ENCODE data around the gene THY1. TPM values are rescaled to one million over a fixed set of nuclear protein-coding genes. Genes with fewer than 3 reads are reported as not detected.
"Not testable (repeated sequence)": the region's sequence is repeated elsewhere in the genome, so short reads cannot be mapped to it uniquely, and the experiment has no call there.

Gene THY1
- total and polyA plus RNA-seq, 2 experiments from 2014 or later = 2.1 to 7.5 TPM

DNA sequence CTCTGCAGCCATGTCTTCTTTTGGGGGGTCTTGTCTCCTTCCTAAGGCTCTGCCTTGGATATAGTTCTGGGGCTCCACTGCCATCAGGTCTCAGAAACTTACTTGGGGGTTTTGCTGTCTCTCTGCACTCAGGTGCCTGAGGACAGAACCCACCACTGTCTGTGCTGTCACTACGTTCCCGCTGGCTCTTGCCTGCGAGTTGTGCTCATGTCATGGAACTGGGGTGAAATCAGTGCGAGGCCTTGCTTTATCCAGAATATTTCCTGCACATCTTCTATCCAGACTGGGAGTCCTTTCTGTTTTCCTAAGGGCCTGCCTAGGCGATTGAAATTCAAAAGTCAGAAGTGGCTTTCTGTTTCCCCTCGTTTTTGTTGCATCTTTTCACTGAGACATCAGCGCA lies 34.9 kb downstream of the THY1 start:
- peaks cover 11% of the 10 kb centered on the region for H3K27me3 ChIP-seq
- TF ChIP-seq, protein P1, sequence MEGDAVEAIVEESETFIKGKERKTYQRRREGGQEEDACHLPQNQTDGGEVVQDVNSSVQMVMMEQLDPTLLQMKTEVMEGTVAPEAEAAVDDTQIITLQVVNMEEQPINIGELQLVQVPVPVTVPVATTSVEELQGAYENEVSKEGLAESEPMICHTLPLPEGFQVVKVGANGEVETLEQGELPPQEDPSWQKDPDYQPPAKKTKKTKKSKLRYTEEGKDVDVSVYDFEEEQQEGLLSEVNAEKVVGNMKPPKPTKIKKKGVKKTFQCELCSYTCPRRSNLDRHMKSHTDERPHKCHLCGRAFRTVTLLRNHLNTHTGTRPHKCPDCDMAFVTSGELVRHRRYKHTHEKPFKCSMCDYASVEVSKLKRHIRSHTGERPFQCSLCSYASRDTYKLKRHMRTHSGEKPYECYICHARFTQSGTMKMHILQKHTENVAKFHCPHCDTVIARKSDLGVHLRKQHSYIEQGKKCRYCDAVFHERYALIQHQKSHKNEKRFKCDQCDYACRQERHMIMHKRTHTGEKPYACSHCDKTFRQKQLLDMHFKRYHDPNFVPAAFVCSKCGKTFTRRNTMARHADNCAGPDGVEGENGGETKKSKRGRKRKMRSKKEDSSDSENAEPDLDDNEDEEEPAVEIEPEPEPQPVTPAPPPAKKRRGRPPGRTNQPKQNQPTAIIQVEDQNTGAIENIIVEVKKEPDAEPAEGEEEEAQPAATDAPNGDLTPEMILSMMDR (IDR thresholded peaks at IDR 0.05; ENCODE audit: low read depth, low read length) = no peak
- no peak overlapping the region for H3K4me3 ChIP-seq
- H3K4me1 ChIP-seq (ENCODE audit: low read depth) = no peaks in the 10 kb centered on the region
- no peaks in the 10 kb centered on the region for H3K36me3 ChIP-seq
- H3K9me3 ChIP-seq (ENCODE audit: low read depth) = no peaks in the 10 kb centered on the region
- no peak overlapping the region for H3K27ac ChIP-seq
- DNase-seq (ENCODE audit: low read depth in 1 of 2, low spot score in 1 of 2) = no peak

DNA sequence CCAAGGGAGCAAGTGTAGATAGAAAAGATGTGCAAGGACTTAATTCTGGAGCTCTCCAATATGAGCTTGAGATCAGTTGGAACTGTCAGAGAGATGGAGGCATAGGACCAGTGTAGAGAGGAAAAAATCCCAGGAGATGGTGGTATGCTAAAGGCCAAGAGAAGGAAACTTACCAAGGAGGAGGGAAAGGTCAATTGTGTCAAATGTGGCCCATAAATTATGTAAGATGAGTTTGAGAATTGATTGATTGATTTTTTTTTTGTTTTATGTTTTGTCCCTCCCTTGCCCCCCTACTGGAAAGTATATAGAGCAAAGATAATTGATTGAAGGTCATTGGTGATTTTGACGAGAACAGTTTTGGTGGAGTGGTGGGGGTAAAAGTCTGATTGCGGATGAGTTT lies 38.6 kb downstream of the THY1 start:
- Histone ChIP-seq H3K4me1 (ENCODE audit: low read depth) (peaks cover 13% of the 10 kb centered on the region), H3K27ac (no peak overlapping the region), H3K36me3 (no peaks in the 10 kb centered on the region), H3K4me3 (no peak overlapping the region), H3K9me3 (ENCODE audit: low read depth) (no peaks in the 10 kb centered on the region), H3K27me3 (peaks cover 12% of the 10 kb centered on the region)
- DNase-seq (ENCODE audit: low read depth in 1 of 2, low spot score in 1 of 2) = no peak
- TF ChIP-seq, protein P1 (IDR thresholded peaks at IDR 0.05; ENCODE audit: low read depth, low read length) = no peak

DNA sequence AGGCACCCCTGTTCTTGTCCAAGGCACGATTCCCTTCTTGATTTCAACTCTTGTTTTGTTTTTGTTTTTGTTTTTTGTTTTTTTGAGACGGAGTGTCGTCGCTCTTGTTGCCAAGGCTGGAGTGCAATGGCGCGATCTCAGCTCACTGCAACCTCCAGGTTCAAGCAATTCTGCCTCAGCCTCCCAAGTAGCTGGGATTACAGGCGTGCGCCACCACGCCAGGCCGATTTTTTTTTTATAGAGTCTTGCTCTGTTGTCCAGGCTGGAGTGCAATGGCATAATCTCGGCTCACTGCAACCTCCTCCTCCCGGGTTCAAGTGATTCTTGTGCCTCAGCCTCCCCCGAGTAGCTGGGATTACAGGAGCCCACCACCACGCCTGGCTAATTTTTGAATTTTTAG lies 40.5 kb downstream of the THY1 start:
- H3K4me1 ChIP-seq (ENCODE audit: low read depth) = peaks cover 29% of the 10 kb centered on the region
- H3K4me3 ChIP-seq; H3K9me3 ChIP-seq (ENCODE audit: low read depth); H3K27ac ChIP-seq; DNase-seq (ENCODE audit: low read depth in 1 of 2, low spot score in 1 of 2); H3K36me3 ChIP-seq: not testable (repeated sequence)
- peaks cover 12% of the 10 kb centered on the region for H3K27me3 ChIP-seq

DNA sequence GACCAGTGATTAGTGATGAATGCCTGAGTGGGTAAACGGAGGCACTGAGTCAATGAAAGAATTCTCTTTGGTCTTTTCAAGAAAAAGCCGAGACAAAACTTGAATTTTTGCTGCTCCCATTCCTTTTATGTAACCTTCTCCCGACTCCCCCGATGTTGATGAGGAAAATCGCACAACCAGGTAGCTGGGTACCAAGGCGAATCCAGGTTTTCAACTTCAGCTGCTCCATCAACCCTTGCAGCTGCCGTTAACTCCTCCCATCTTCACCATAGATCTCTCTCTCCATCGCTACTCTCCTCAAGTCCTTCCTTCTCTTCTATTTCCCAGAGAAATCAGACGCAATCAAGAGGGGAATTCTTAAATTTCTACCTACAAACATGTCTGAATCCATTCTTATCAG lies 40.9 kb downstream of the THY1 start:
- Histone ChIP-seq H3K9me3 (ENCODE audit: low read depth) (no peaks in the 10 kb centered on the region), H3K36me3 (no peaks in the 10 kb centered on the region), H3K4me1 (ENCODE audit: low read depth) (peaks cover 33% of the 10 kb centered on the region), H3K4me3 (peak overlapping the region; percentile 19), H3K27me3 (peaks cover 12% of the 10 kb centered on the region), H3K27ac (no peak overlapping the region)
- DNase-seq (ENCODE audit: low read depth in 1 of 2, low spot score in 1 of 2) = no peak
- TF ChIP-seq, protein P1 (IDR thresholded peaks at IDR 0.05; ENCODE audit: low read depth, low read length) = no peak

DNA sequence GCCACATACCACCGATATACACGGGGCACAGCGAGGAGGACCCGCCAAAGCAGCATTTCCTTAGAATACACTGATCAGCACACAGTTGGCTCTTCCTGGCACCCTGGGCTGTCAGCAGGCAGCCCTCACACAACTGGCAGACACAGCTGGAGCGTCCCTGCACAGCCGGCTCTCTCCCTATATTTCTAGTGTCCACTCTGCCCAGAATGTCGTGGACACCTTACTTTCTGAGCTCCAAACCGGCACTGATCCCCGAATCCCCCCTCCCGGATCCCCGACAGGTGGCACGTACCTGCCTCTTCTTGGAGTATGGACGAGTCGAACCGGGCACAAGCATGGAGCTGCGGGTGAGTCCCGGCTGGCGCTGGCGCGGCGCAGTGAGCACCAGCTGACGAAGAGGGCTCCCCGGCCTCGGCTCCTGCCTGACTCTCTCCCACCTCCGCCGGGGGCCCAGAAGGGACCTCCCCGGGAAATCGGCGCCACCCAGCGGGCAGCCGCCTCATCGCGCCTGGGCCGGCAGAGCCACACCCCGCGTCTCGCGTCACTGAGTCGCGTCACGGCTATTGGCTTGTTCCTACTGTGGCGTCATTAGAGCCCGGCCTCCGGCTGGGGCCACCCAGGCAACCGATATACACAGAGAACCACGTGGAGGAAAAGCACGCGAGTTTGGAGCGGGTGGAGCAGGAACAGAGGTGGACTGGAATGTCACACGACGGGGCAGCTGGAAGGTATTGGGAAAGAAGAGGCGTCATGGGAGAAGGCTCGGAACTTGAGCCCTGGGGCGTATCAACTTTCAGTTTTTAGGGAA lies 41.6 kb downstream of the THY1 start, which contains the start of gene USP2:
Gene USP2, minus strand, starts transcription at position 510 of the 808 bp plus-strand sequence. CDS start 8,210 bp downstream, outside the sequence.
- DNase-seq (ENCODE audit: low read depth in 1 of 2, low spot score in 1 of 2) = peak; percentile 97 to 99
- Histone ChIP-seq H3K9me3 (ENCODE audit: low read depth) (no peaks in the 10 kb centered on the region), H3K4me3 (peak within 1 kb of the TSS; percentile 50), H3K36me3 (no peaks in the 10 kb centered on the region), H3K4me1 (ENCODE audit: low read depth) (peaks cover 40% of the 10 kb centered on the region), H3K27ac (peak within 1 kb of the TSS; percentile 76), H3K27me3 (peaks cover 12% of the 10 kb centered on the region)
- TF ChIP-seq, protein P1 (IDR thresholded peaks at IDR 0.05; ENCODE audit: low read depth, low read length) = peak; percentile 87

DNA sequence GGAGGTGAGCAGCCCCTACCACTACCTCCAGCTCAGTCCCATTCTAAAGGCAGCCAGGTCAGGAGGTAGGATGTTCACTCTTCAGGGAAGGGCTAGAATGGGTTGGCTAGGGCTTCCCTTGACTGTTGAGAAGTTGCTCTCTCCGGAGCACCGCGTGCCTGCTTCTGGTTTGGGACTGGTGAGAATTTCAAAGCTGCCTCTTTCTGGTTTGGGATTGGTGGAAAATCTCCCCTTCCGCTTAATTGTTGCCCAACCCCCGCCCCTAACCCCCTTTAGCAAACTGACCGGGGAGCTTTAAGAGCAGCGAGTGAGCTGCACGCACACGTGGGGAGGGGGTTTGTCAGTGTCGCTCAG lies 42.2 kb downstream of the THY1 start:
- Histone ChIP-seq H3K9me3 (ENCODE audit: low read depth) (no peaks in the 10 kb centered on the region), H3K36me3 (no peaks in the 10 kb centered on the region), H3K27me3 (peaks cover 12% of the 10 kb centered on the region), H3K27ac (peak overlapping the region; percentile 76), H3K4me1 (ENCODE audit: low read depth) (peaks cover 45% of the 10 kb centered on the region), H3K4me3 (peak overlapping the region; percentile 50)
- TF ChIP-seq, protein P1 (IDR thresholded peaks at IDR 0.05; ENCODE audit: low read depth, low read length) = no peak
- peak in 1 of 2 donors; percentile 62 for DNase-seq (ENCODE audit: low read depth in 1 of 2, low spot score in 1 of 2)
